A172 (cell line): ENCODE results near the gene PTGER2. TPM values are rescaled to one million over a fixed set of nuclear protein-coding genes. Genes with fewer than 3 reads are reported as not detected.

Experiments used
- DNase-seq: peaks from one replicate; pipeline ENCODE4 v3.0.0-alpha.2; 2015; ENCODE audit warnings: low spot score
- total RNA-seq: library from RNA; depleted of rRNA; stranded (reverse); fragments of >200 nt; shearing (Covaris generic); gene quantifications from 2 replicates; pipeline ENCODE4 v1.2.3, GENCODE V29; 2014; rRNA removed

PTGER2 gene, protein sequence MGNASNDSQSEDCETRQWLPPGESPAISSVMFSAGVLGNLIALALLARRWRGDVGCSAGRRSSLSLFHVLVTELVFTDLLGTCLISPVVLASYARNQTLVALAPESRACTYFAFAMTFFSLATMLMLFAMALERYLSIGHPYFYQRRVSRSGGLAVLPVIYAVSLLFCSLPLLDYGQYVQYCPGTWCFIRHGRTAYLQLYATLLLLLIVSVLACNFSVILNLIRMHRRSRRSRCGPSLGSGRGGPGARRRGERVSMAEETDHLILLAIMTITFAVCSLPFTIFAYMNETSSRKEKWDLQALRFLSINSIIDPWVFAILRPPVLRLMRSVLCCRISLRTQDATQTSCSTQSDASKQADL
- 0.12 TPM in 1 of 2 replicates, not detected in the other for total RNA-seq

- DNase-seq, result peak; percentile 58
Observed at GRCh38 chr14:52313903-52314594, at the start of gene PTGER2. TSS of gene PTGER2 (plus strand) at chr14:52314312. CDS start at chr14:52314549, 237 bp downstream.

DNA sequence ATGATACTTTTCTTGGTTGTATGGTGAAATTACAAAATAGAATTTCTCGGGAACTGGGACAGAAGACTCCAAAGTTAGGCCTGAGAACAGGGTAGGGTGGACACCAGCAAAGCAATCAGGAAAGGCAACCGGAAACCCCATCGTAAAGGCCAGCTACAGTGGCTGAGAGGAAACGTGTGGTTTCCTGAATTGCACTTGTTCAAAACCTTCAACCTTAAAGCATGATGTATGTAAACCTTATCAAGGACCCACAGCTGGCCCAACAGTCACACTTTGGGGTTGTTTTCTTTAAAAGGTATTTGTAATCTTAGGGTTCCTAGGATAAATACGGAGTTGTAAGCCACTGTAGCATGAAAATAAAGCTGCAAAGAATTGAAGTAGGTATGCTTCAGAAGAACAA, 48.9 kb upstream of the PTGER2 start:
- no peak for DNase-seq

DNA sequence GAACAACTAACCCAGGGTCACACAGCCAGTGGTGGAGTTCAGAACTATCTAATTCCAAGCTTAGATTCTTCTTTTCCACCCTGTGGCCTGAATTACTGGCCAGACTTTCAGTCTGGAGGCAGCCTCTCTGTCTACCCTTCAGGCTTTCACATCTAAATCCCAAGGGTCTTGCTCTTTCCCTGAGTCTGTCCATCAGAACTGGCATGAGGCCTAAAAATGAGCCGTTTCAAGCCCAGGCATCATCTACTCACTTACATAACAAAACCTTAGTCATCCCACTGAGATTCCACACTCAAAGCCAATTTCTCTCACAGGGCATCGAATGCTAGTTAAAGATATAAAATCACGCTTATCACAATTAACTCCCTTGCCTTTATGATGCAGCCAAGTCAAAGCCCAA, 47.9 kb upstream of the PTGER2 start:
- DNase-seq, result no peak

- peak; percentile 6 for DNase-seq
Observed at GRCh38 chr14:52266782-52267181, 47.3 kb upstream of the PTGER2 start.

GRCh38 chr14:52267501-52268278, 46.4 kb upstream of the PTGER2 start, which contains the start of gene PTGDR:
TSS of gene PTGDR (plus strand) at chr14:52267698. CDS start at chr14:52267815, 117 bp downstream.
- DNase-seq, result no peak

DNA sequence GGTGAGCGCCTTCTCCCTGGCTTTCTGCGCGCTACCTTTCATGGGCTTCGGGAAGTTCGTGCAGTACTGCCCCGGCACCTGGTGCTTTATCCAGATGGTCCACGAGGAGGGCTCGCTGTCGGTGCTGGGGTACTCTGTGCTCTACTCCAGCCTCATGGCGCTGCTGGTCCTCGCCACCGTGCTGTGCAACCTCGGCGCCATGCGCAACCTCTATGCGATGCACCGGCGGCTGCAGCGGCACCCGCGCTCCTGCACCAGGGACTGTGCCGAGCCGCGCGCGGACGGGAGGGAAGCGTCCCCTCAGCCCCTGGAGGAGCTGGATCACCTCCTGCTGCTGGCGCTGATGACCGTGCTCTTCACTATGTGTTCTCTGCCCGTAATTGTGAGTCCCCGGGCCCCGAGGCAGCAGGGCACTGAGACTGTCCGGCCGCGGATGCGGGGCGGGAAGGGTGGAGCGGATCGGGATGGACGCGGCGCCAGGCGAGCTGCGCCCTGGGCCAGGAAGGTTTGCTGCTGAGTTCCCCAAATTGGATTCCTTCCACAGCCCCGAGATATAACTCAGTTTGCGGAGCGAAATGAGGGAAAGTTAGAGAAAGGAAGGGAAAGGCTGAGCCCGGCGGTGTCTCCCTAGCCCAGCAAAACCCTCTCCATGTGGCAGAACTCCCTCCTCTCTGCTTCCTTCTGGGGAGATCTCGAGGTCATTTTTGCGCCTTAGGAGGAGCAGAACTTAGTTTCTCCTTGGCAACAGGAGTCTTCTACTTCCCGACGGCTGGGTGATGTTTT, 45.6 kb upstream of the PTGER2 start:
- DNase-seq, result no peak

DNA sequence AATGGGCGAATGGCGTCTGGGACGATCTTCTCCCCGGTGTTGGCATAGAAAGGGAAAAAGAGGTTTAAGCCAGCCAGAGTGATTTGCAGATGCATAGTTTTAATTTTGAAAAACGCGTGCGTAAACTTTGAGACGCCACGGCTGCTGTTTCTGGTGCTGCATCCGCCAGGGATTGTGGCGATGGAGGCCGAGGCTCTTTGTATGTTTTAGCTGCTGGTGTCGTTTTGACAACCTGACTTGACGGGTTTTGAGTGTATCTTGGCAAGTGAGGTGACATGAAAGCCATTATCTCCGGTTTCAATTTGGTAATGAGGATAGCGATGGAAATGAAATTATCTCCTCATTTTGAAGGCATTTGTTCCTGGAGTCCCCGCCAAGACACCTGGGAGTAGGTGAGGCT, 45.0 kb upstream of the PTGER2 start:
- no peak for DNase-seq

- DNase-seq, result no peak
Observed at GRCh38 chr14:52269982-52270381, 44.1 kb upstream of the PTGER2 start.

- no peak for DNase-seq
Observed at GRCh38 chr14:52271538-52271937, 42.6 kb upstream of the PTGER2 start.

DNA sequence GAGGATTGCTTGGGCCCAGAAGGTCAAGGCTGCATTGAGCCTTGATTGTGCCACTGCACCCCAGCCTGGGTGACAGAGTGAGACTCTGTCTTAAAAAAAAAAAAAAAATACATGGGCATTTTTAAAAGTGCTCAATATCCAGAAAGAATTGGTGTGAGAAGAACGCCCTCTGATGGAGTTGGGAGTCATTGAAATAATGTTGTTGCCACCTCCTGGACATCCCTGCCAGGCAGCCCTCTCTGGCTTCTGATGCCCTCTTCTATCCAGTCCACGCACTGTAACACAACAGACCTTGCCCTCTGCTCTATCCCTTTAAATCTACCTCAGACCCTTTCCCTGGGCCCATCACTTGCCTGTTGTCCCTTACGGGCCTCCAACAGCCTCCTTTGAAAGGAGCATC, 41.7 kb upstream of the PTGER2 start:
- peak; percentile 5 for DNase-seq

- DNase-seq, result no peak
Observed at GRCh38 chr14:52275372-52275771, 38.7 kb upstream of the PTGER2 start.

- DNase-seq, result no peak
Observed at GRCh38 chr14:52277552-52277951, 36.6 kb upstream of the PTGER2 start.

- DNase-seq, result peak; percentile 60
Observed at GRCh38 chr14:52279408-52279807, 34.7 kb upstream of the PTGER2 start.

GRCh38 chr14:52283099-52283498, 31.0 kb upstream of the PTGER2 start:
- no peak for DNase-seq

GRCh38 chr14:52286661-52287649, 27.2 kb upstream of the PTGER2 start:
- DNase-seq, result no peak

GRCh38 chr14:52296378-52296777, 17.7 kb upstream of the PTGER2 start:
- DNase-seq, result no peak

- no peak for DNase-seq
Observed at GRCh38 chr14:52298795-52299194, 15.3 kb upstream of the PTGER2 start.

- DNase-seq, result peak; percentile 12
Observed at GRCh38 chr14:52299692-52300278, 14.3 kb upstream of the PTGER2 start.

DNA sequence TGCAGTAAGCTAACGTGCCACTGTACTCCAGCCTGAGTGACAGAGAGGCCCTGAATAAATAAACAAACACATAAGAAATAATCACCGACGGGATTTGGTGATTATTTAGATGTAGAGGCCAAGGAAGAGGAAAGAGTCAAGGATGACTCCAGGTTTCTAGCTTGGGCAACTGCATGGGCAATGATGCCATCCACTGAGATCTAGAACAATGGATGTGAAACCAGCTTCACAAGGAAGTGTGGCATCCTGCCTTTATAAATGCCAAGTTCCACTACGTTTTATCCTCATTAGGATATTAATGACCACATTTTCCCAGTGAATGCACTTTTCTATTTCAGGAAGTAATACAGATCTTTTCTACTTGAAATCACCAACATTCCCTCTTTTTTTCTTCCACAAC, 10.9 kb upstream of the PTGER2 start:
- no peak for DNase-seq
